H1 (cell line): Measurements from ENCODE around the gene TNFRSF13B. TPM values are rescaled to one million over a fixed set of nuclear protein-coding genes. Genes with fewer than 3 reads are reported as not detected.

Experiments
- CTBP2 ChIP-seq: IDR thresholded peaks from 2 replicates; pipeline ENCODE4 v1.7.0; 2011; ENCODE audit warnings: borderline replicate concordance, mild to moderate bottlenecking, moderate library complexity, mixed read lengths, low read length; ENCODE audit not compliant: insufficient read depth, insufficient read length
- EGR1 ChIP-seq: IDR thresholded peaks from 2 replicates; pipeline ENCODE4 v1.6.1; 2011; ENCODE audit warnings: low read depth, low read length, borderline replicate concordance
- RAD21 ChIP-seq, 2 experiments: IDR thresholded peaks in 1 of 2; conservative IDR thresholded peaks in 1 of 2; 2 replicates each; pipeline ENCODE4 v1.6.1; 2011; ENCODE audit warnings: low read depth in 2 of 2, low read length in 2 of 2, improper control_type of control experiment in 1 of 2, inconsistent platforms in 1 of 2, mild to moderate bottlenecking in 1 of 2, moderate library complexity in 1 of 2
- SIN3A ChIP-seq, 2 experiments: IDR thresholded peaks in 1 of 2; conservative IDR thresholded peaks in 1 of 2; 2 replicates each; pipeline ENCODE4 v1.6.1; 2011 to 2012; ENCODE audit warnings: low read length in 2 of 2, improper control_type of control experiment in 1 of 2, low read depth in 1 of 2, mild to moderate bottlenecking in 1 of 2
- SIX5 ChIP-seq: IDR thresholded peaks from 2 replicates; pipeline ENCODE4 v1.6.1; 2011; ENCODE audit warnings: mild to moderate bottlenecking, low read depth, low read length
- SP1 ChIP-seq: IDR thresholded peaks from 2 replicates; pipeline ENCODE4 v1.6.1; 2011; ENCODE audit warnings: low read depth, low read length
- SP2 ChIP-seq: IDR thresholded peaks from 2 replicates; pipeline ENCODE4 v1.6.1; 2012; ENCODE audit warnings: mild to moderate bottlenecking, low read length, inconsistent platforms
- SRF ChIP-seq: IDR thresholded peaks from 2 replicates; pipeline ENCODE4 v1.6.1; 2011; ENCODE audit warnings: mild to moderate bottlenecking, low read depth, low read length, moderate library complexity
- TAF1 ChIP-seq: IDR thresholded peaks from 2 replicates; pipeline ENCODE4 v1.6.1; 2011; ENCODE audit warnings: mild to moderate bottlenecking, low read depth, low read length
- polyA plus RNA-seq, 7 experiments: library from polyadenylated mRNA; depleted of rRNA in 3 of 7; stranded (reverse) in 5 of 7; unstranded in 2 of 7; fragments of >200 nt in 5 of 7; fragments of 200-250 nt in 2 of 7; gene quantifications; 1 replicate in 5 of 7; 2 replicates in 1 of 7; 4 replicates in 1 of 7; pipeline versions ENCODE4 v1.2.1 to v1.2.3, GENCODE V29; 2011 to 2013; ENCODE audit warnings: missing spikeins in 2 of 7, mixed read lengths in 2 of 7
- total RNA-seq: library from RNA; stranded (reverse); fragmentation: NEBNext Ultra II Directional; extraction: Animal tissue kit (Norgen Biotek cat#: 25700); gene quantifications from 2 replicates; pipeline ENCODE4 v1.2.1, GENCODE V29; 2021

TNFRSF13B gene
- total and polyA plus RNA-seq, 2 of the 8 experiments (the other 6 are each of a cell fraction or from before 2014, with no cell fraction given), result not detected

DNA sequence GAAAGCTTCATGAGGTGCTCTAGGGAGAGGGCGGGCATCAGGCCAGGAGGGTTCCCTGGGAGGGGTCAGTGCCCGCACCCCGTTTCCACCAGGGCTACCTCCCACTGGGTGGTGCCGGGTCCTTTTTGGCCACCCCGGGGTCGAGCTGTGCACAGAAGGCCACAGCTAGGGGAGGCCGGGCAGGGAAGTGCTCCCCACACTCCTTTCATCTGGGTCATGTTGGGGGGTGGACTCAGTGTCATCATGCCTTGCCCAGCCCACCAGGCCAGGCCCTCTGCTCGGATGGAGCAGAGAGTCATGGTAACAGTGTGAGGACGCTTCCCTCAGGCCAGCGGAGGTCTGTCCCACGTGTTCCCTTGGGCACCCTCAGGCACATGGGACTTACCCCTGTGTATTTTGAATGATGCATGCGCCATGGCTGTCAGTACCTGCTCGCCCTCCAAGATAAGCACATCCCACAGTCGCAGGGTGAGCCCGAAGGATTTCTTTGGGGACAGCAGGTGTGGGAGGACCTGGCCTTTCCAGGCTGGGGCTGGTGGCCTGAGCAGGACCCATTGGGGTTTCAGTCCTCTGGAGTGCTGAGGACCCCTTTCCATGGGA is 46.4 kb downstream of the TNFRSF13B start (continued):
- TF ChIP-seq SIX5 (no peak), SP2 (no peak), RAD21 (IDR thresholded peaks at IDR 0.05 in 1 of 2, conservative IDR thresholded peaks at IDR 0.05 in 1 of 2; ENCODE audit: low read depth in 2 of 2, low read length in 2 of 2) (no peak), SP1 (no peak), EGR1 (no peak), SIN3A (conservative IDR thresholded peaks at IDR 0.05 in 1 of 2, IDR thresholded peaks at IDR 0.05 in 1 of 2; ENCODE audit: low read depth in 1 of 2, low read length in 2 of 2) (no peak), TAF1 (no peak), SRF (no peak), CTBP2 (no peak)
